NAMALWA (cell line): ENCODE data around the gene DHX58.

Experiments
- DNase-seq: peaks from one replicate; pipeline ENCODE4 v3.0.0-alpha.2; 2015; ENCODE audit warnings: low spot score

The DHX58 gene

DNA sequence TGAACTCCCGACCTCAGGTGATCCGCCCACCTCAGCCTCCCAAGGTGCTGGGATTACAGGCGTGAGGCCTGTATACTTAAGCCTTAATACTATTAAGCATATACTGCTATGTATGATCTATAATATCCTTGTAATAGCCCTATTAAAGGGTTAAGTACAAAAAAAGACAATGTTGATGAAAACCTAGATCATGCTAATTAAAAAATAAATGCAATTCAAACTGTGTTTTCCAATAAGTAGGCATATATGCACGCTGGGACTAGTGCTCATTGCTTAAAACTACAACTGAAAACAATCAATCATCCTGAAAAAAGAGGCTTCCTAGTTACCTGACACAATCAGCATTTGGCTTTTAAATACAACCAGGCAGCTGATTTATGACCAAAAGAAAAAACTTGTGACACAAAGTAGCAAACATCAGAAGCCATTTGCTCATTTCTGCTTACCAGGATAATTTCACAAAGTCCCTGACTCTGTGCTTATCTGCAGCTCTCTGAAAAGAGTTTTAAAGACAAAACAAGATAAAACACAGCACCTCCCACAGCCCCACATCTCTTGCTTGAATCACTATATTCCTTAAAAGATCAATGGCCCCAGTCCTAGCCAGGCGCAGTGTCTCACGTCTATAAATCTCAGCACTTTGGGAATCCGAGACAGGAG lies 25.3 kb downstream of the DHX58 start:
- no peak for DNase-seq

DNA sequence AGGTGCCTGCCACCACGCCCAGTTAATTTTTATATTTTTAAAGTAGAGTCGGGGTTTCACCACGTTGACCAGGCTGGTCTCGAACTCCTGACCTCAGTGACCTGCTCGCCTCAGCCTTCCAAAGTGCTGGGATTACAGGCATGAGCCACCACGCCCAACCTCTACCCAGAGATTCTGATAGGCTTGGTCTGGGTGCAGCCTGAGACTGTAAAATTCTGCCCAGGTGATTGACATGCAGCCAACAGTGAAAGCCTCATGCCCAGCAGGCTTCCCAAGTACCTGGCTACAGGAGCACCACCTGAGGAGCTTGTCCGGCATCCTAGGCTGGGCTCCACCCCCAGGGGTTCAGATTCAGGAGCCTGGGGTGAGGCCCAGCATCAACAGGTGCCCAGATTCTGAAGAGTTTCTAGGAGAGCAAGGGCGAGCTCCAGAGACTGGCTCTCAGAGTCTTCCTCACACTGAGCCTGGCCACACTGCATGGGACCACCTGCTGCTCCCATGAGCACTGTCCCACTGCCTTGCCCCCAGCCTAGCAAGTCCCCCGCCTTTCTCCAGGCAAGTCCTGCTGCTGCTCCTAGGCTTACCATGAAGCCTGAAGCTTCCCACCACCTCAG lies 30.9 kb downstream of the DHX58 start:
- DNase-seq, result no peak

DNA sequence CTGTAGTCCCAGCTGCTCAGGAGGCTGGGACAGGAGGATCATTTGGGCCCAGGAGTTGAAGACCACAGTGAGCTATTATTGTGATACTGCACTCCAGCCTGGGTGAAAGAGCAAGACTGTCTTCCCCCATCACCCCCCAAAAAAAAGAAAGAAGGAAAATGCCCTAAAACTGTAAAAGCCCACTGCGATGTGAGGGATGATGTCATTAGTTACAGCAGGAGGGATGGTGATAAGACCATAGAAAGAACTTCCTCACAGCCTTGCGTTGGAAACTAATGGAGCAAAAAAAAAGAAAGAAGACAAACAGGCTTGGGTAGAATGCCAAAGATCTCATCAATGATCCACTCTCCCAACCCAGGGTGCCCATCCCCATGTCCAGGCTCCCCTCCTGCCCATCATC lies 33.0 kb downstream of the DHX58 start:
- DNase-seq, result no peak

DNA sequence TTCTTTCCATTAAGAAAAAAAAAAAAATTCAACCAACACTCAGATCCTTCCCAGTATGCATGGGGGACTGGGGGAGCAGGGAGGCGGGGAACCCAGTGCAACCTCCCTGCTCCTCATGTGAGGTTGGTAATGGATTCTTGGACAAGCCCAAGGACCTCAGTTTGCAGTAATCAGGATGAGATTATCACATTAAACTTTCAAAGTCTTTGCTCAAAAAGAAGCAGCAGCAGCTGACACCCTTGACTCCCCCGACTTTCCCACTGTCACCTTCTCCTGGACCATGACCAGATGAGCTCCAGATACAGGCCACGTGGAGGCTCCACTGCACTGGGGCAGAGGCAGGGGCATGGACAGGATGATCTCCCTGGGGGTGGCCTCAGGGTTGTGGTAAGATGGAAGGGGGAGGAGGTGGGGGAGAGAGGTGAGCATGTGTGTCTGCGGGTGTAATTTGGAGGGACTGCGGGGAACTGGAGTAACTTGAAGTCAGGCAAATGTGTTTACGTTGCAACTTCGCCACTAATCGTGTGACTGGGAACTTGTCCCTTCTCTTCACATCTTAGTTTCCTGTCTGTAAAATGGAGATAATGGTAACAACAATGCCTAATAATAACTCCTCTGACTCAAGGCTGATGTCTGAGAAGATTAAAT lies 34.0 kb downstream of the DHX58 start:
- no peak for DNase-seq

DNA sequence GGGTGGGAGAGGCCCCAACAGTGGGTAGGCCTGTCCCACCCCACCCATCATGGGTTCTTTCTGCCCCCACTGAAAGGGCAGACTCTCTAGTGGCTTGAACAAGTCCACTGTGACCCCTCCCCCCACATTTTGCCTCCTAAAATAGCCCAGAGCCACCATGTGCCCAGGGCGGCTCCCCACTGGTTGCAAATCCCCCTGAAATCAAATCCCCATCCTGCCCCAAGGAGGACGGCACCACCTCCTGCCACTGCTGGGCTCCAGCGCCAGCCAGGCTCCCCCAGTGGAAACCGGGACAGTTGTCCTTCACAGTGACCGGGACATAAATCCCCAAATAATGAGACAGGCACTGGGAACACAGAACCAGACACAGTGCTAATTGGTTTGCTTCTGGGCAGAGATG lies 34.8 kb downstream of the DHX58 start:
- no peak for DNase-seq

DNA sequence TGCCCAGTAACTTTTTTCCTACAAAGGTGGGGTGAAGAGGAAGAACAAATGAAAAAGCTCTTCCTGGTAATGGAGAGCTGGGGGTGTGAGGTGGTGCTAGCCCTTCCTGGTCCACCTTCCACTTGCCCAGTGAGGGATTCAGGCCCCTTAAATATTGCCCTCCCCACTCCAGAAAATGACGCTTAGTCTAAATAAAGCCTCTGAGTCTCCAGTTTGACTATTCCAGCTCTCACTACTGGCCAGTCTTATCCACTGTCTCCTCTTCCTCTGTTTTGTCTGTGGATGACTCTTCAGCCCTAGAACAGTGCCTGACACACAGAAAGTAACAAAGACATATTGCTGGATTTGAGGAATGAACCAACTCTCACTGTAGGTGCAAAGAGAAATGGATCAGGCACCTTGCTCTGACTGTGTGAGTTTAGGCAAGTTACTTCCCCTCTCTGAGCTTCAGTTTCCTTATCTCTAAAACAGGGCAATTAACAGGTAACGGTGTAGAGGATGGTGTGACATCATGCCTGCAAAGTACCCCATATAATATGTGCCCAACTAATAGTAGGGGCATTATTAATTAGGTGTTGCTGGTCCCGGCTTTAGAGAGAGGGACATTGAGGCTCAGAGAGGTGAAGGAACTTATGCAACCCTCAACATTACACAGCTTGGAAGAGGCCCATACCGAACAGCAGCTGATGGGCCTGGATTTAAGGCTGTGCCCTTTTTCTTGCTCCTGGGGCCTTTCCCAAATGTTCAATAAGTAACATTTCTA lies 35.5 kb downstream of the DHX58 start:
- no peak for DNase-seq

DNA sequence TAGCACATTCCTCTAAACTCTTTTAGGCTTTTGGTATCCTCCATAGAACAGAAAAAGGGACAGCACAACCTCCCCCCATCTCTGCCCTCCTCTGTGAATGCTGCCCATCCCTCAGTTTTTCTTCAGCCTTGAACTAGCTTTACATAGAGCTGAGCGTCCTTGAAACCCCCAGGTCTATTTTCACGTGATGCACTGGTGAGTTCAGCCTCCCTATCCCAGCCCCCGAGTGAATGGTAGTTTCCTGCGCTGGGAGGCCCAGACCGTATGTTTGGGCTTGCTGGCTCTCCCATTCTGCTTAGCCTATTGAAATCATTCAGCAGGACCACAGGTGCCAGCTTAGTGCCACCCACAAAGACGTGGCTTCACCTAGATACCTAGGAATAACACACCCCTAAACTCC lies 36.7 kb downstream of the DHX58 start:
- no peak for DNase-seq

DNA sequence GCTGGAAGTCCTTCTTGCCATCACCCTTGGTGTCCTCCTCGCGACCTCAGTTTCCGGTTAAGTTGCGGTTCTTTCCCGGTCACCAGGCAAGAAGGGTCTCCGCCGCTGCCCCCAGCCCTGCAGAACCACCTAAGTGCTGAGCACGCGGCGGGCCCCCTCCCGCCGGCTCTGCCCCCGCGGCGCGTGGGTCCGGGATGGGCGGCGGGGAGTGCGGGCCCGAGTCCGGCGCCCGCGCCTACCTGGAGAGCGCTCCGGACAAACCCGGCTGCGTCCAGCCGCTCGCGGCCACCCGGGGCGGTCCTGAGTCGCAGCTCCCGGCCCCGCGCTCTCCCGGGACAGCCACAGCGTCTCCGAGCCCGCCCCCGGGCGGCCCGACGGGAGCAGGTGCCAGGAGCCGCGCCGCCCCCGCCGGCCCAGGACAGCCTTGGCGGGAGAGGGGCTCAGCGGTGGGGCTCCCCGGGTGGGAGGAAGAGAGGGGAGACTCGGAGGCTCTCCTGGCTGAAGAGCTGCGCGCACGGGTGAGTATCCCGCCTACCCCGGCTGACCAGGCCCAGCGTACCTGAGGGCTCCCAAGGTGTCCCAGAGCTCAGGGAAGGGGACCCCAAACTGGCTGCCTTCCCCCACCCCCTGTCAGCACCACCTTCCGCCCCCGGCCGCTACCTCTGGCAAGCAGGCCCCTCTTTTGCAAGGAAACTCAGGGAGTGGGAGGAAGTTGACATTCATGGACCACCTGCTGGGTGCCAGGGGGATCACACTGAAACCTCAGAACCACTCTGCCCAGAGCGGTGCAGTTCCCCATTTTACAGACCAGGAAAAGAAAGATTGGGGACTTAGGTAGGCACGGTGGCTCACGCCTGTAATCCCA lies 40.0 kb downstream of the DHX58 start:
- no peak for DNase-seq

DNA sequence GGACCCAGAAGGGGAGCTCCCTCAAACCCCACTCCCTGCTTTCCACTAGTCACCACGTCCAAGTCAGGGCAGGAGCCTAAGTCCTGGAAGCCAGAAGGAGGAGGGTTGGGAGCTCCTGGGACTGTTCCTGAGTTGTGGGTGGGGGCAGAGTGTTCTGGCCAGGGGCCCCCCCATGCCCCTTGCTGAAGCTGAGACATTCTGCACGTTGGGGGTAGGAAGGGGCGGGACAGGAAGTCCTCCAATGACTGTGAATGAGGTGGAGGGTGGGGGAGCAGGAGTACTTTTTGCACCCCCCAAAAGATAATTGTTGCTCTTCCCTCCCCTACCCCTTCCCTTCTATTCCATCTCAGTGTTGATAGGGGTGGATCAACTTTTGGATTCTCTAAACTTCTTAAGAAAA lies 40.7 kb downstream of the DHX58 start:
- no peak for DNase-seq

DNA sequence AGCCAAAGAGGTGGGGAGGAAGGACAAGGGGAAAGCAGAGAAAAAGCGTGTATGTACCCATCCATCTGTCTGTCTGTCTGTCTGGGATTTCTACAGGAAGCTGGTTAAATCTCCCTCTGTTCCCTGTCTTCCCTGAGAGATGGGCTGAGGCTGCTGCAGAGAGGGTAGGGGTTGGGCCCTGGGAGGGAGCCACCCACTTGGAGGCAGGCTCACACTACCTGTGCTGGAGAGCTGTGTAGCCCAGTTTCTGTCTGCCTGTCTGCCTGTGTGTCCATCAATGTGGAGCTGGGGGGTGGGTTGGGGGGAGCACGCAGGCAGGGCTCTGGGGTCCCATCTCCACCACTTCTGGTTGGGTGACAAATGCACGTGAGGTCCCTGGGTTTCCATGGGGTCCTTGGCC lies 43.5 kb downstream of the DHX58 start:
- no peak for DNase-seq

DNA sequence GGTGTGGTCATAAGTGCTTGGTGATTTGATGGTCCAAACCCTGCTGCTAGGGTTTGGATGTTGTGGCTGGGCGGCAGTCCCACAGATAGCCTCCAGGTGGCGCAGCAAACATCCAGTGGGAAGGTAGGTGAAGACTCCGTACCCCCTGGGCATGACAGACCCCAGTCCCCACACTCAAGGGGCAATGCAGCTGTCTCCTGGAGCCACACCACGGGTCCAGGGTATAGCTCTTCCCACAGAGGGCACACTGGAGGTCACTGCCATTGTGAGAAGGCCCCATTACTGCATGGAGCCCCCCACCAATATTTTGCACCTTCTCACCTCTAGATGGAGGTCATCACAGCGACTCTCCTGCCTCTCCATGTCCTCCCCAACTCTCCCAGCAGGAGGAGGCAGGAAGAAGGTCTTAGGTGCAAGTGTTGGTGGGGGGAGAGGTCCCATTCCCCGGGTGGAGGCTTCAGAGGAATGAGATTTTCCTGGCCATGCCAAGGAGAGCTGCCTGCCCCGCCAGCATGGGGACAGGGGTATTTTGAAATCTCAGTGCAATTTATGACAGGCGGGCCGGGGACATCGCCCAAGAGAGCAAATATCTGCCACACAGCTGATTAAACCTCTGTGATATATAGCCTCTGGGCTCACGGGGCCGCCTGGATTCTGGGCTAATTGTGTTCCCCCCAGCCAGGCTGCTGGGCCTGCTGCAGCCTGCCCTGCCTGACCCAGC lies 45.0 kb downstream of the DHX58 start:
- DNase-seq, result peak; percentile 76

DNA sequence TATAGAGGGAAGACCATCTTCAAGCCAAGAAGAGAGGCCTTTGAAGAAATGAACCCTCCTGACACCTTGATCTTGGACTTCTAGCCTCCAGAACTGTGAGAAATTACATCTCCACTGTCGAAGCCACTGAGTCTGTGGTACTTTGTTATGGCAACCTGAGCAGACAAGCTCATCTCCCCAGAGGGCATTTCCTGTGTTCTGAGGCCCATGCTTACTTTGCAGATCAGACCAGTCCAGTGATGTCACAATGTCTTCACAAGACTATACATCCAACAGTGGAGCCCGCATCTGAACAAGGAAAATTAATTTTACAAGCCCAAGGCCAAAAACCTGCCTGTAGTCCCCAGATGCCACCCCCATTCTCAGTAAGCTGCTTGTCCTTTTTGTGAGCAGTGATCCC lies 47.3 kb downstream of the DHX58 start:
- peak; percentile 24 for DNase-seq

DNA sequence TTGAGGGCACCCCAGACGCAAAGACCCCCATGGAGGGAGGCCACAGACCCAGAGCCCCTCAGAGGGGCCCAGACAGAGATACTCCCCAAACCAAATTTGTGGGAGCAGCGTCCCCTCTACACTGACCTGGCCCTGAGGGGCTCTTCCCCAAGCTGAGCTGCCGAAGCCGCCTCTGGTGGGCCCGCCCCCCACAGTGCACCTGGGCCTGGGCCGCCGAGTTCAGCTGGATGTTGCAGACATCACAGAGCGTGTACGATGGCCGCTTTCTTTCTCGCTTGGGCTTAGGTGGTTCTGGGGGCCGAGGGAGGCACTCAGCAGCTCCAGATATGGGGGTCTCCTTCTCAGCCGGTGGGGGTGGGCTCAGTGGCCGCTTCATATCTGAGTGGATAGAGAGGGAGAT lies 49.8 kb downstream of the DHX58 start:
- DNase-seq, result no peak

DNA sequence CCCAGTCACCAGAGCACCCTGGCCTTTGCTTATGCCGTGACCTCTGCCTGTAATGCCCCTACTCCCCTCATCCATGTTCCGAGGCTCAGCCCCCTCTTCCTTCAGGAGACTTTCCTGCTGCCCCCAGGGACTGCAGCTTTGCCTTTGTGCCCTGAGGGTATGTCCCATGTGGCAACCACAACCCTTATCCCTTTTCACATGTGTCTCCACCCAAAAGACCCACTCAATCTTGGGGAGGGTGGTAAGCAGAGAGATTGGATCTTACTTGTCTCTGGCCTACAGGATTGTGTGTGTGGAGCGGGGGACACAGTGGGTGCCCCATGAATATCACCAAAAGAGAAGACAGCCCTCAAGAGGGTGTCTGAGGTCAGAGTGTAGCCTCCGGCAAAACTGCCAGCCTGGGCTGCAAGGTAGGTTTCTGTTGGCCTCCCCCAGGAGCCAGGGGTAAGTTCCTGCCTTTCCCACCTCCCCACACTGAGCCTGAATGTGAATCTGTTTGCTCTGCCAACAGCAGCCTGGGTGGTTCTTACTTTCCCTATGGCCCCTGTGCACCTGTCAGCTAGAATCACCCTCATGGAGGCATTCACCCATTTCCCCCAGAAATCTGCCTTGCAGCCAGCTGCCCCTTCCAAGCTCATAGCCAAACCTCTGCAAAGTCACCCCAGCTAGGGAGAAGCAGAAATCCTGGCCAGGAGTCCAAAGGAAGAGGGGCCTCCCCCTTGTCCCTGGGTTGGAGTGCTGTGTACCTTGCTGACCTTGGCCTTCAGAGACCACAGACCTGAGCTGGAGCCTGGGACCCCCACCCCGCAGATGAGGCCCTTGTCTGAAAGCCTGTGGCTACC lies 50.6 kb downstream of the DHX58 start:
- DNase-seq, result no peak

DNA sequence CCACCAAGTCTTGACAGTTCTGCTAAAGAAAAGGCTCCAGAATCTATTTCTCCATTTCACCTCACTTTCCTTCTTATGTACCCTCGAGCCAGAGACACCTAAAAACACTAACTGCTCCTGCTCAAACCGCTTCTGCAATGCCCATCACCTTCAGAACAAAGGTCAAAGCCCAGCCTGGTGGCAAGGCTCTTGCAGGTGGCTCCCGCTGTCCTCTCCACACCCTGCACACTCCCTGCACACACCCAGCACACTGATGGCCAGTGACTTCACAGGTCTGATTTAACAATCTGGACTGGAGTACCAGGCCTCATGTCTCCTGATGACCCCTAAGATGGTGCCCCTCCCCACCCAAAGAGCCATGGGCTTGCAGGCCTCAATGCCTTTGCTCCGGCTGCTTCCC lies 52.3 kb downstream of the DHX58 start:
- DNase-seq, result no peak

DNA sequence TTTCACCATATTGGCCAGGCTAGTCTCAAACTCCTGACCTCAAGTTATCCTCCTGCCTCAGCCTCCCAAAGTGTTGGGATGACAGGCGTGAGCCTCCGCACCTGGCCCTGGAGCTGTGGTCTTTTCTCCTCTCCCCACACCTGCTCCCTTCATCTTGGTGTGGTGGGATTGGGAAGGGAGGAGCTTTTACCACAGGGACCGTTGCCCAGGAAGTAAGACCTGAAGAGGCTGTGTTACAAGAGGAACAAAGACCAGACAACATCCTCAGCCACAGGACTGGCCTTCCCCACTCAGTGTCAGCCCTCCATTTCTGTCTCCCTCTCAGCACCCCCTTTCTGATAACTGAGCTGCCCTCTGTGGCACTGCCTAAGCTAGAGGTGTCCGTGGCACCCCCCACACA lies 52.7 kb downstream of the DHX58 start:
- DNase-seq, result no peak

DNA sequence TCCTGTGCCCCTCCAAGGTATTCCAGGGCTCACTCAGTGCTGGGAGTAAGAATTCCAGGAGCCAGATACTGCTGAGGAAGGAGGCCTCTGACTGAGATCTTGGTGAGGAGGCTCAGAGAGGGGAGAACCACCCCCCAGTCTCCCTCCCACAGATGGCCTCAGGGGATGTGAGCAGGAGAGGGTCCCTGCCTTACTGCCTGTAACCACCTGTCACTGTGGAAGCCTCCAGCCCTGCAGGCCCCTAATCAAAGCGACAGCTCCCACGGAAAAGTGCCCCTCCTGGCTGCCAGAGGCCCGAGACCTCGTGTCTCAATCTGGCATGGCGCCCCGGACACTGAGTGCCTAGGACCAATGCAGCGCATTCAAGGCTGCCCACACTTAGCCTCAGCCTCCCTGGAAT lies 54.5 kb downstream of the DHX58 start:
- no peak for DNase-seq

DNA sequence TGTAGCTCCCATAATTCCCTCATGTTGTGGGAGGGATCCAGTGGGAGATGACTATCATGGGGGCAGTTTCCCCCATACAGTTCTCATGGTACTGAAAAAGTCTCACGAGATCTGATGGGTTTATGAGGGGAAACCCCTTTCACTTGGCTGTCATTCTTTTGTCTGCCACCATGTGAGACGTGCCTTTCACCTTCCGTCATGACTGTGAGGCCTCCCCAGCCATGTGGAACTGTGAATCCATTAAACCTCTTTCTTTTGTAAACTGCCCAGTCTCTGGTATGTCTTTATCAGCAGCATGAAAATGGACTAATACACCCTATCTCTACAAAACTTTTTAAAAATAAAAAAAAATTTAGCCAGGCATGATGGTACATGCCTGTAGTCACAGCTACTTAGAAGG lies 55.9 kb downstream of the DHX58 start:
- DNase-seq, result no peak

DNA sequence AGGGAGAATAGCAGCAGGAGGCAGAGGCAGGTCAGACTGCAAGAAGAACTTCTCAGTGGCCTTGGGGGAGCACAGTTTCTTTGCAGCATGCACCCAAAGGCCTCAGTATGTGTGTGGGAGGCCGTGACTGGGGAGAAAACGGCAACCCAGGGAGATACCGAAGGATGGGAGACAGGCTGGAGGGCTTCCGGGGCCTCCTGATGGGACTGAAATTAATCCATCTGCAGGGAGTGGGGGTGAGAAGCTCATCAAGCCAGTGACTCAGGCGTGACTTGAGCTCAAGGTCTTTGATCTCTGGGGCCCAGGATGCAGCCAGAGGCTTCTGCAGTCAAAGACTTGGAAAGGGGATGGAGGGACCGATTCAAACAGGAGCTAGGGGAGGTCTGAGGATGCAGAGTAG lies 57.0 kb downstream of the DHX58 start:
- DNase-seq, result no peak

DNA sequence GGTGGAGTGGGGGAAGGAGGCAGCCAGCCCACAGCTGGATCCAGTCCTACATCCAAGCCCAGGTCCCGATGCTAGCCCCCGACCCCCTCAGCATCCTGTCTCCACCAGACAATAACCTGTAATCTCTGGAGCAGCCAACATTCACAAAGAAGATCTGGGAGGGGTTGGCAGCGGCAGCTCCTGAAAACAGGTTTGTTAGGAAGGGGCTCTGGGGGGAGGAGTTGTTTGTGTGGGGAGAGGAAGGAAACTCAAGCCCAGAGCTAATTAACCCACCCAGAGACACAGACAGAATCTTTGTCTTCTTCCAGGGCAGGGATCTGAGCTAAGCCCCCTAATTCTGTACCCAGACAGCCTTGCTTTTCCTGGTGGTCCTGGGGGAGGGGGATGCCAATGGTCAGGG lies 57.5 kb downstream of the DHX58 start:
- no peak for DNase-seq
